OCI-LY7 (cell line): ENCODE data around the gene NHS. TPM values are rescaled to one million over a fixed set of nuclear protein-coding genes. Genes with fewer than 3 reads are reported as not detected.

Experiments
- BruUV-seq: library from RNA; stranded (reverse); fragments of 400-500 nt; replicated peaks from 2 replicates; lab custom pipeline; 2021; lab: Mats Ljungman, UMichigan
- CTCF ChIA-PET: fragments of 300-600 bp; sonication (Branson Sonifier 250); formaldehyde crosslinking; loops from one replicate; lab custom pipeline; 2022; ENCODE audit warnings: antibody characterized with exemption; ENCODE audit not compliant: unreplicated experiment; lab: Charles Lee
- POLR2A ChIA-PET: fragments of 300-600 bp; sonication (Branson Sonifier 250); formaldehyde crosslinking; loops from one replicate; lab custom pipeline; 2022; ENCODE audit warnings: antibody characterized with exemption; lab: Charles Lee
- DNase-seq: peaks from one replicate; pipeline ENCODE4 v3.0.0-alpha.2; 2015; ENCODE audit warnings: low spot score
- H2AFZ ChIP-seq: fragments of 200-600 bp; sonication (generic), shearing (Covaris generic); 2 replicates; pipeline ENCODE4 v1.6.1; 2014; ENCODE audit warnings: mild to moderate bottlenecking, antibody characterized with exemption, low read length, moderate library complexity
- H3K27ac ChIP-seq: fragments of 200-600 bp; sonication (generic); 2 replicates; pipeline ENCODE4 v1.5.1; 2014; ENCODE audit warnings: mixed run types, low read depth, mild to moderate bottlenecking, moderate library complexity, low read length, inconsistent platforms; ENCODE audit not compliant: poor library complexity, severe bottlenecking
- H3K36me3 ChIP-seq: fragments of 200-600 bp; sonication (generic); 2 replicates; pipeline ENCODE4 v1.6.1; 2014; ENCODE audit warnings: mild to moderate bottlenecking, antibody characterized with exemption, low read length, moderate library complexity, mixed read lengths; ENCODE audit not compliant: insufficient read depth
- H3K4me1 ChIP-seq: fragments of 200-600 bp; sonication (generic); 2 replicates; pipeline ENCODE4 v1.5.1; 2014; ENCODE audit warnings: mild to moderate bottlenecking, low read length; ENCODE audit not compliant: insufficient read depth, poor library complexity, severe bottlenecking
- H3K4me2 ChIP-seq: fragments of 200-600 bp; sonication (generic); 2 replicates; pipeline ENCODE4 v1.6.1; 2014; ENCODE audit warnings: mild to moderate bottlenecking, low read length
- H3K4me3 ChIP-seq: fragments of 200-600 bp; sonication (generic); 2 replicates; pipeline ENCODE4 v1.5.1; 2014; ENCODE audit warnings: mild to moderate bottlenecking, low read depth, low read length; ENCODE audit not compliant: poor library complexity, severe bottlenecking
- H3K79me2 ChIP-seq: fragments of 200-600 bp; sonication (generic); 2 replicates; pipeline ENCODE4 v1.6.1; 2016; ENCODE audit warnings: low read depth, mild to moderate bottlenecking, low read length, moderate library complexity, mixed read lengths; ENCODE audit not compliant: insufficient read depth
- H3K9me2 ChIP-seq: fragments of 200-600 bp; sonication (generic); 2 replicates; pipeline ENCODE4 v1.6.1; 2016; ENCODE audit warnings: mild to moderate bottlenecking, low read length, mixed read lengths; ENCODE audit not compliant: insufficient read depth
- H3K9me3 ChIP-seq: fragments of 200-600 bp; sonication (generic); 2 replicates; pipeline ENCODE4 v1.6.1; 2014; ENCODE audit warnings: mild to moderate bottlenecking, mixed run types, low read length, mixed read lengths
- H4K20me1 ChIP-seq: fragments of 200-600 bp; sonication (generic); 2 replicates; pipeline ENCODE4 v1.6.1; 2014; ENCODE audit warnings: mild to moderate bottlenecking, antibody characterized with exemption, low read length, moderate library complexity, mixed read lengths; ENCODE audit not compliant: insufficient read depth
- CTCF ChIP-seq: fragments of 200-600 bp; sonication (generic); conservative IDR thresholded peaks from 2 replicates; pipeline ENCODE4 v1.5.1; 2014; ENCODE audit warnings: mild to moderate bottlenecking, antibody characterized with exemption, low read length, moderate library complexity, mixed read lengths
- EZH2phosphoT487 ChIP-seq: fragments of 200-600 bp; sonication (generic); IDR thresholded peaks from 2 replicates; pipeline ENCODE4 v1.6.1; 2018; ENCODE audit warnings: low read depth, borderline replicate concordance, mild to moderate bottlenecking, mixed run types, antibody characterized with exemption, low read length, moderate library complexity, mixed read lengths
- intact Hi-C: fragments of 100-400 bp; cut with micrococcal nuclease; formaldehyde crosslinking; loops from one replicate; pipeline ENCODE4 v1.10.0; 2022; ENCODE audit not compliant: unreplicated experiment
- total RNA-seq, 2 experiments: library from RNA; depleted of rRNA in 1 of 2; stranded (reverse); fragments of >200 nt in 1 of 2; shearing (Covaris generic) in 1 of 2; gene quantifications; 2 replicates each; pipeline ENCODE4 v1.2.3, GENCODE V29; 2014 to 2022

Gene NHS
- total RNA-seq, 2 experiments from 2014 or later = not detected

GRCh38 chrX:17440836-17441235, 65.8 kb downstream of the NHS start:
- Histone ChIP-seq H3K79me2 (no peaks in the 10 kb centered on the region), H3K4me2 (no peak overlapping the region), H3K9me2 (no peaks in the 10 kb centered on the region), H4K20me1 (no peaks in the 10 kb centered on the region), H3K4me3 (no peak overlapping the region), H2AFZ (no peak overlapping the region), H3K4me1 (no peaks in the 10 kb centered on the region), H3K9me3 (no peaks in the 10 kb centered on the region), H3K27ac (no peak overlapping the region), H3K36me3 (no peaks in the 10 kb centered on the region)
- TF ChIP-seq EZH2phosphoT487 (no peak), CTCF (no peak)
- POLR2A ChIA-PET = no interaction called here
- intact Hi-C loops = no loop called here
- no TSS peak for BruUV-seq
- CTCF ChIA-PET = no interaction called here
- DNase-seq = no peak

- TF ChIP-seq EZH2phosphoT487 = no peak
- TF ChIP-seq CTCF = no peak
- no peaks in the 10 kb centered on the region for H3K79me2 ChIP-seq
- ChIA-PET POLR2A (no interaction called here), CTCF (no interaction called here)
- H2AFZ ChIP-seq = no peak overlapping the region
- no peak for DNase-seq
- H3K27ac ChIP-seq = no peak overlapping the region
- no peaks in the 10 kb centered on the region for H3K36me3 ChIP-seq
- intact Hi-C loops = no loop called here
- no peaks in the 10 kb centered on the region for H4K20me1 ChIP-seq
- H3K4me3 ChIP-seq = no peak overlapping the region
- no TSS peak for BruUV-seq
- no peaks in the 10 kb centered on the region for H3K9me2 ChIP-seq
- no peak overlapping the region for H3K4me2 ChIP-seq
- no peaks in the 10 kb centered on the region for H3K9me3 ChIP-seq
- no peaks in the 10 kb centered on the region for H3K4me1 ChIP-seq
Observed at GRCh38 chrX:17441965-17442364, 67.0 kb downstream of the NHS start.

- Histone ChIP-seq H3K79me2 (no peaks in the 10 kb centered on the region), H3K4me3 (no peak overlapping the region), H3K36me3 (no peaks in the 10 kb centered on the region), H2AFZ (no peak overlapping the region), H3K9me2 (no peaks in the 10 kb centered on the region), H3K27ac (no peak overlapping the region), H3K9me3 (no peaks in the 10 kb centered on the region), H3K4me1 (no peaks in the 10 kb centered on the region), H3K4me2 (no peak overlapping the region), H4K20me1 (no peaks in the 10 kb centered on the region)
- POLR2A ChIA-PET = no interaction called here
- intact Hi-C loops = no loop called here
- TF ChIP-seq EZH2phosphoT487 (no peak), CTCF (no peak)
- DNase-seq = no peak
- BruUV-seq = no TSS peak
- CTCF ChIA-PET = no interaction called here
Observed at GRCh38 chrX:17442898-17443297, 67.9 kb downstream of the NHS start.
